GM21515 (cell line): ENCODE data around the gene YDJC.
A peak's percentile ranks its signal among the peaks of the same experiment; 100 is the strongest.
"Not testable (repeated sequence)": the region's sequence is repeated elsewhere in the genome, so short reads cannot be mapped to it uniquely, and the experiment has no call there.

Source experiments
- ATAC-seq: cut with Tn5 transposase; IDR thresholded peaks from one replicate; pipeline ENCODE4 v1.9.1; 2021; ENCODE audit not compliant: unreplicated experiment

The YDJC gene

DNA sequence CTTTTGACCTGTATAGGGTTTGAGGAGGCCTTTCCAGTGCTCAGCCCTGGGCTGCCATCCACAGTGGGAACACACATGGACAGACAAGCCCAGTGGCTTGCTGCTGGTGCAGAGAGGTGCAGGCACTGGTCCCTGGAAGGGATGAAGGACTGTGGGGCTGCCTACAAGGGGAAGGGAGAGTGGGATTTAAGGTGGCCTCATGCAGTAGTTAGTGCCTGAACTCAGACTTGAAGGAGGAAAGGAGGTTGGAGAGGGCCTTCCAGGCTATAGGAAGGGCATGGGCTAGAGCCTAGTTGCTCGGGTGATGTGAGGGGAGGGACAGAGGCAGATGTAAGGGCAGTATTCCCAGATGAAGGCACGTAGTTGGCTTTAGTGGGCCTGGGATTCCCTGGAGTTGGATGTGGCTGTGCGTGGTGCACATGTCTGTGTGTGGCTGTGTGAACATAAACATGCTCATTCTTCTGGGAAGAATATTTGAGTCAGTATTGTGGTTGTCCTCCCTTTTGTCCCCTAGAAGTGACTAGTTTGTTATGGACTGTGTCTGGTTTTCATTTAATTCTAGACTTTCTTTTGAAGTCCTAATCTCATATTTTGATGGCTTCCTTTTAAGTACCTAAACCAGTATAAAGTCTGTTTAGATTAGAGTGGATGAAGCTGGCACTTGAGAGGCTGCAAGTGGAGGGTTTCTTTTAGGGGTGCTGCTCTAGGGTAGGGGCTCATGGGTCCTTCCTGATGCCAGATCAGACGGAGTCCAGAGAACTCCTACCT is 18.4 kb downstream of the YDJC start:
- ATAC-seq, result no peak

DNA sequence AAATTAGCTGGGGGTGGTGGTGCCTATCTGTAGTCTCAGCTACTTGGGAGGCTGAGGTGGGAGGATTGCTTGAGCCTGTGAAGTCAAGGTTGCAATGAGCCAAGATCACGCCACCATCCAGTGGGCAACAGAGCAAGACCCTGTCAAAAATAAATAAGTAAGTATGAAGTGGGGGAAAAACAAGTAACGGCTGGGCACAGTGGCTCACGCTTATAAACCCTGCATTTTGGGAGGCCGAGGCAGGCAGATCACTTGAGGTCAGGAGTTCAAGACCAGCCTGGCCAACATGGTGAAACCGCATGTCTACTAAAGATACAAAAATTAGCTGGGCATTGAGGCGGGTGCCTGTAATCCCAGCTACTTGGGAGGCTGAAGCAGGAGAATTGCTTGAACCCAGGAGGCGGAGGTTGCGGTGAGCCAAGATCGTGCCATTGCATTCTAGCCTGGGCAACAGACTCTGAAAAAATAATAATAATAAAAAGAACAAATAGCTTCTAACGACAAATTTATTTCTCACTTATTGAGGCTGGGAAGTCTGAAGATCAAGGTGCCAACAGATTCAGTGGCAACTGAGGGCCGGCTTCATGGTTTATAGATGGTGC is 20.2 kb downstream of the YDJC start:
- not testable (repeated sequence) for ATAC-seq

DNA sequence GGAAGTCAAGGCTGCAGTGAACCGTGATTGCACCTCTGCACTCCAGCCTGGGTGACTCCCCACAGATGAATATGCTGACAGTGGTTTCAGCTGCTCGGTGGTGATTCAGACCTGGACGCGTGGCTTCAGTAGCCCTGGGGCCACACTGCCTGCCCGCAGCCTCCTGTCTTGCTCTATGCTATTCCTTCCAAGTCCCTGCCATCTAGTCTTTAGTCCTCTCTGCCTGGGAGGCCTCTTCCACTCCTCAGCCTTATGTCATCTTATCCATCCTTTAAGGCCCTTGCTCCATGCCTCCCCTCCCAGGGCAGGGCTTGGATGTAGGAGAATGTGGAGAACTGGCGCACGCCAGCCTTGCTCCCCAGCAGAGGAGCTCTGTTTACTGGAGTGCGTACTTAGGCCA is 23.0 kb downstream of the YDJC start:
- ATAC-seq, result no peak

DNA sequence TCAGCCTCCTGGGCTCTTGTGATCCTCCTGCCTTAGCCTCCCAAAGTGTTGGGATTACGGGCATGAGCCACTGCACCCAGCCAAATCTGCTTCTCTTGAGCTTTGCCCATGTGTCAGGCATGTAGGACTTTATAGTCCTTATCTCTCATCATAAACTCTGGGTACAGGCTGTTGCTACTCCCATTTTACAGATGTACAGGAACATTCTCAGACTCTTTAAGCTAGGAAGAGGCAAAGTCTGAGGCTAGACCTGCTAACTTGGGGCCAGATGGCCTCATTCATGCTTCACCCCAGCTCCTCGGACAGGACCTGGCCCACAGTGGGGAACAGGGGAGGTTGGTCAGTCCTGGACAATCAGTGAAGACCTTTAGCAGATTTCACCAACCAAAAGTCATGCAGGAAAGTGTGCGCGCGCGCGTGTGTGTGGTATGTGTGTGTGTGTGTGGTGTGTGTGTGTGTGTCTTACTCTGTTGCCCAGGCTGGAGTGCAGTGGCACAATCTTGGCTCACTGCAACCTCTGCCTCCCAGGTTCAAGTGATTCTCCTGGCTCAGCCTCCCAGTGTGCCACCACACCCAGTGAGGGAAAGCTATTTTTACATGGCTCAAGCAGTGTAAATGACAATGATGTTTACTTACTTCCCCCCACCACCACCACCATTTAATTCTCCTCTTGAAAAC is 23.8 kb downstream of the YDJC start:
- ATAC-seq, result no peak

DNA sequence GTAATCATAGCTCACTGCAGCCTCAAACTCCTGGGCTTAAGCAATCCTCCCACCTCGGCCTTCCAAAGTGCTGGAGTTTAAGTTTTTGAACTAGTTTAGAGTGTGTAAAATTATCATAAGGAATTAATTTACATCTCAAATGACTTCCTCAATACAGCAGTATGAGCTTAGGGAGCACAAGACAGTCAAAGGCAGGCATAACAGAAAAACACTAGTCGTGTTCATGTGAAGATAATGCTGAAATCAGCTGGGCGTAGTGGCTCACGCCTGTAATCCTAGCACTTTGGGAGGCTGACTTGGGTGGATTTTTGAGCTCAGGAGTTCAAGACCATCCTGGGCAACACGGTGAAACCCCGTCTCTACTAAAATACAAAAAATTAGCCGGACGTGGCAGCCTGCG is 25.8 kb downstream of the YDJC start:
- no peak for ATAC-seq

DNA sequence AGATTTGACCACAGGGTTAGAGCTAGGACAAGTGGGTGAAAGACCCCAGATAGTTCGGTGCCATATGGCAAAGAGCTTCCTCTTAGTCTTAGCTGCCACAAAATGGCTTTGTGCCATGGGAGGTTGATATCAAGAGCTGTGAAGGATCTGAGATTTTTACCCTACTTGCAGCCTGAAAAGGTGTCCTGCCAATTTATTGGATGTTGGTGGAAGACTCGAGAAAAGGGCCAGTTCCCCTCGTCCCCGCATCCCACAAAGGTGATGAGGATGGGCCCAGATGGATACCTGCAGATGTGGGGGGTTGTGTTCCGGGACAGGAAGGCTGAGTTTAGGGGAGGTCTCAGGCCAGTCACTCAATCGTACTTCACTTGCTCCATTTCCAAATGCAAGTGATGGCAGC is 27.2 kb downstream of the YDJC start:
- no peak for ATAC-seq

DNA sequence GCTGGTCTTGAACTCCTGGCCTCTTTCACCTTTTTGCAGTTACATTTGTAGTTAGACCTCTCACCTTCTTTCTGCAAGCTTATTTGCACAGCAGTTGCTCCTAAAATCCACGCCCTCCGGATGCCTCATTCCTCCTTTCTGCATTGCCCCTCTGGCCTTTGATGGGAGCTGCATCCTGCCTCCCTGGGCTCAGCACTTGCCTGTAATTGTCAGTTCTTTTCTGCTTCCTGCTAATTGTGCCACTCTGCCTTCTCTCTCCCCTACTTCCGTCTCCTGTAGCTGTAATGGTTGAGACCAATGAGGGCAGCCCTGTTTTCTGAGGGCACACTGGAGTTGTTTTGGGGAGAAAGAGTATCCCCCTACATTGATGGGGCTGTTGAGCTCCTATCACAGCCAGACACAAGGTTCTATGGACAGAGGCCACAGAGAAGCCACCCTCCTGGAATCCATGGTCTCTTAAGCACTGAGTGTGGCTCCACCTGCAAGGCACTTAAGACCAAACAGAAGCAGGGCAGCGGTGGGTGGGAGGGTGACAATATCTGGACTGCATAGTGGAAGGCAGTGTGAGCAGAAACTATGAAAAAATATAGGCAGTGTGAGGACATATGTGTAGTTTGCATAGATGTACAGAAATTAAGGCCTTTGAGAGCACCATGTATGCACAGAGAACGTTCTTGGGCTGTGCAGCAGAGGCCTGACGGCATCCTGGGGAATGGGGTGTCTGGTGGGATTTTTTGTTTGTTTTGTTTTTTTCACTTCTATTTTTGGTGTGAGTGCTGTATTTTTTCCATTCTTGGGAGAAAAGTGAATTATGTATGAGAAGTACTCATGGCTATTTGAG is 30.5 kb downstream of the YDJC start:
- no peak for ATAC-seq

DNA sequence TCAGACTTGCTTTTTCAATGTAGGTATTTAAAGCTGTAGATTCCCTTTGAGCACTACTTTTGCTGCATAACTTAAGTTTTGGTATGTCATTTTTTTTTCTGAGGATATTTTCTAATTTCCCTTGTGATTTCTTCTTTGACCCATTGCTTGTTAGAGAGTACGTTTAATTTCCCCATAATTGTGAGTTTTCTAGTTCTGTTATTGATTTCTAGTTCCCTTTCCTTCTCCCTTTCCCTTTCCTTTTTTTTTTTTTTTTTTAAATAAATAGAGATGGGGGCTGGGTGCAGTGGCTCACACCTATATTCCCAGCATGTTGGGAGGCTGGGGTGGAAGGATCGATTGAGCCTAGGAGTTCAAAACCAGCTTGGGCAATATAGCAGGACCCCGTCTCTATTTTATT is 31.5 kb downstream of the YDJC start:
- ATAC-seq, result no peak

DNA sequence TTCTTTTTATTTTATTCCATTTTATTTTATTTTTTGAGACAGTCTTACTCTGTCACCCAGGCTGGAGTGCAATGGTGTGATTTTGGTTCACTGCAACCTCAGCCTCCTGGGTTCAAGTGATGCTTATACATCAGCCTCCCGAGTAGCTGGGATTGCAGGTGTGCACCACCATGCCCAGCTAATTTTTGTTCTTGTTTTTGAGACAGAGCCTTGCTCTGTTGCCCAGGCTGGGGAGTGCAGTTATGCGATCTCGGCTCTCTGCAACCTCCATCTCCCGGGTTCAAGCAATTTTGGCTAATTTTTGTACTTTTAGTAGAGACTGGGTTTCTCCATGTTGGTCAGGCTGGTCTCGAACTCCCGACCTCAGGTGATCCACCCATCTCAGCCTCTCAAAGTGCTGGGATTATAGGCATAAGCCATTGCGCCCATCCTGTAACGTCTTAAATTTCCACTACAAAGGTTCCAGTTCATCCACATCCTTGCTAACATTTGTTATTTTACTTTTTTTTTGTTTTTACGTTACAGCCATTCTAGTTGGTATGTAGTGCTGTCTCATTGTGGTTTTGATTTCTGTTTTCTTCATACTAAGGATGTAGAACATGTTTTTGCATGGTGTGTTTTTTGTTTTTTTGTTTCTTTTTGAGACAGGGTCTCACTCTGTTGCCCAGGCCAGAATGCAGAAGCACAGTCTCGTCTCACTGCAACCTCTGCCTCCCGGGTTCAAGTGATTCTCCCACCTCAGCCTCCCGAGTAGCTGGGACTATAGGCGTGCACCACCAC is 33.3 kb downstream of the YDJC start:
- ATAC-seq, result not testable (repeated sequence)

DNA sequence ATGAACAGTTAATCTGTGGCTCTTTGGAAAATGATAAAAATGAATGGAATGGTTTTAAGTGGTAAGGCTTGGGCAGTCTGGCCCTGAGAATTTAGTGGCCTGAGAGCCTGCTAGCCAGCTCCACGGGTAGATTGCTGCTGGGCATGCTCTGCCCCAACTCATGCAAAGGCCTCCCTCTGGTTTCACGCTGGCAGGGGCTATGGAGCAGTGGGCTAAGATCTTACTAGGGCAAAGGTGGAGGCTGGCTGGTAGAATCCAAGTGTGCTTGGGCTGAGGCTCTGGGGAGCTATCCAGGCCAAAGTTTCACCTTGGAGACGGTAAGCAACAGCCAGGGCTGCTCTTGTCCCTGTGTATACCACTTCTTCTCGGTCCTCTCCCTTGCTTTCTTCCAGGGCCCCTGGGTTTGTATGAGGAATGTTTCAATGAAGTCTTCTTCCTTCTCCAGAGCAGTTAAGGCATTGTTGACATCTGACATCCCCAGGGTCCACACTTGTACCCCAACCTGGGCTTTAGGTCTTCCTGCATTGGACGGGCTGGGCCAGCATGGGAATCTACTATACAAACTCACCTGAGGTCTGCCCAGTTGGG is 34.9 kb downstream of the YDJC start:
- ATAC-seq, result no peak

DNA sequence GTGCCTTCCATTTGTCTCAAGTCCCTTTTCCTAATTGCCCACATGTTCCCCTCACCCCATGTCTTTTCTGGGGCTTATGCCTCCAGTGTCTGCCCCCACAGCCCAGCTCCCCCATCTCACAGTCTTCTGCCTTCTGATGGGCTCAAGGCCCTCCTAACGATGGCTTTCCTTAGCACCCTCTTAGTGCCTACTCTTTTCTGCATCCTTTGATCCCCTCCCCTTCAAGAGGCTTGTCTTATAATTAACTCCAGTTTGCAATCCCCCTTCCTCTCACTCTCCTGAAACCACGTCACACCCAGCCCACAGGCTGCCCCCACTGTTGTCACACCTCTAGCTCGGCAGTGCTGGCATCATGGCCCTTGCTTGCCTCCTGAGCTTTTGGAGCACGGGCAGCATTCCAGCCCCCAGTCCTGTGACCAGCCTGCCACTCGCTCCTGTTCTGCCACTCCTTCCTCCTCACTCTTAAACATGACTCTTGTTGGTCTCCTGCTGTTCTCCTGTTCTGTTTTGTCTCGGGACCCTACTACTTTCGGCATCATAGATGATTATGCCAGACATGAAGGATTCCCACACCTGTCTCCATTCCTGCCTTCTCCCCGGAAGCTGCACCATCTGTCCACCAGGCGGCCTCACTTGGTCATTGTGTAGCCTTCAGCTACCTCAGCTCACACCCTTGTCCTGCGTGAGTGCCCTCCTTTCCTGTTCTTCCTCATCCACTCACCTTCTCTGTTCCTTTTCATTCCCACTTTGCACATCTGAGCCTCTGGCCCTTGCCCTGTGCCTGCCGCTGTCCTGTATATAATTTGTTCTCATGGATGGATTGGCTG is 36.2 kb downstream of the YDJC start:
- ATAC-seq, result no peak

DNA sequence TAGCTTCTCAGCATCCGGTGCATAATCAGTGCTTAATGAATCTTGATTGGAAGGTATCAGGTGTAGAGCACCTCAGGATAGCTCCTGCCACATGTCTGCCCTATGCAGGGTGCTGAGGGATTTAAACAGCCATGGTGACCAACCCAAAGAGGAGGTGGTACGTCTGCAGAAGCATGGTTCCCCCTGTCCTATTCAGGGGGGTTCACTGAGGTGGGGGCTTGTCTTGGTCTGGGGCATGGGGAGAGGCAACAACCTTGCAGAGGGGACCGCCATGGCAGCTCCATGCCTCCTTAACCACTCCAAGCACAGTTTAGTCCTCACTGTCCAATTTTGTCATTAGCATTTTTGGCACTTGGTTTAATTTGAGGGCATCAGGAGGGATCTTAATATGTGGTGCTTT is 37.4 kb downstream of the YDJC start:
- no peak for ATAC-seq

DNA sequence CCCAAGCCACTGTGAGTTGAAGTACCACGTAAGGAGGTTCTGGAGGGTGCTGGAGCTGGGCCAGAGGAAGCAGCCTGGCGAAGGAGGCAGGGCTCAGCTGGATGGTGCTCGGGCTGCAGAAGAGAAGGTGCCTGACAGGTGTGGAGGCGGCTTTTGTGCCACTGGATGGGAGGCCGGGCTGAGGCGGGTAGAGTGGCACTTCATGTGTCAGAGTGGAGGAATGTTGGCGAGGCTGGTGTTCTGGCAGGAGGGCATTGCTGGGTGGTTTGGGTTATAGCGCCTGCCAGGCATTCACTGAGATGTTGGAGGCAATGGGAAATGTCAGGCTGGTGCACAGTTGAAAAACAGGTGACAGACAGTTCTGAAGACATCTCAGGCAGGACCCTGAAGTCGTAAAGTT is 38.1 kb downstream of the YDJC start:
- no peak for ATAC-seq

DNA sequence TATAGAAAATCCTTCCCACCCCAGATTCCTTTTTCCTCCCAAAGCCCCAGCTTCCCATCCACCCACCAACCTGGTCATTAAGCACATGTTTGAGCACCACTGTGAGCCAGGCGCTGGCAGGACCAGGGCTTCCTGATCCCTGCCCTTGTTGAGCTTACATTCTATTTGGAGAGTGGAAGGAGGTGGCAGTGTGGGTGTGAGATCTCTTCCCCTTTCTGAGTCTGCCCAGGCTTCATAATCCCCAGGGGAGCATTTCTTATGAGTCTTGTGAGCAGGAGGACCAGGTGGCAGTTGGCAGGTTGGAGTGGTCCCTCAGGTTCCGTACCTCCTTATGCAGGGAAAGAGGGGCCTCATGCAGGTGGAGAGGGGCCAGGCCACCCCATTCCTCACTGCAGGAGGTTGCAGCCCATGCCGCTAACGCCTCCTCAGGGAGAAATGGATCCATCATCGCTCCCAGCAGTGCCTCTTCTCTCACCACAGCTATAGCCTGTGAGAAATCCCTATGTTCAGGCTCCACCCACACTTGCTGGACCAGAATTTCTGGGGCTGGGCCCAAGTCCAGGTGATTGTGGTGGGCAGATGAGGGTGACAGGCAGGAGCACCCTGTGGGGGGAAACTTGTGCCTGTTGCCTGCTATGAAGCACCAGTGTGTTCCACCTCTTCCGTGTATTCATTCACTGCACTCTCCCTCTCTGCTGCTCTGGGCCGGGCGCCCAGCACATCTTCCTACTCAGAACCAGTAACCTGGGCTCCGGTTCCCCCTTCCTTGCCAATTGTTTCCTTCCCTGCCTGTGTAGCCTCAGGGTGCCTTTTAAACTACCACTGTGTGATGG is 38.8 kb downstream of the YDJC start:
- no peak for ATAC-seq

DNA sequence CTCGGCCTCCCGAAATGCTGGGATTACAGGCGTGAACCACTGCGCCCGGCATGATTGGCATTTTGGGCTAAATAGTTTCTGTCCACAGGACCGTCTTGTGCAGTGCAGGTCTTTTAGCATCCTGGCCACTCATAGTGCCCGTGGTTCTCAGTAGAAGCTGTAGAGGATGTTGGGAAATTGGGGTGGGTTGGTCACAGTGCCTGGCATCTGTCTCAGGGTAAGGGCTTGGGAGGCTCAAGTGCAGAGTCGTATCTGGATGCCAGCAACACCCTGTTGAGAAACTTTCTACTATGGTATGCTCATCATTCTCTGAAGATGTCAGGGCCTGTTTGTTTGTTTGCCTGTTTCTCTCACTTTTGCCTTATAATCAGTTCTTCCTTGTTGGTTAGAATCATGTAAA is 40.4 kb downstream of the YDJC start:
- no peak for ATAC-seq

DNA sequence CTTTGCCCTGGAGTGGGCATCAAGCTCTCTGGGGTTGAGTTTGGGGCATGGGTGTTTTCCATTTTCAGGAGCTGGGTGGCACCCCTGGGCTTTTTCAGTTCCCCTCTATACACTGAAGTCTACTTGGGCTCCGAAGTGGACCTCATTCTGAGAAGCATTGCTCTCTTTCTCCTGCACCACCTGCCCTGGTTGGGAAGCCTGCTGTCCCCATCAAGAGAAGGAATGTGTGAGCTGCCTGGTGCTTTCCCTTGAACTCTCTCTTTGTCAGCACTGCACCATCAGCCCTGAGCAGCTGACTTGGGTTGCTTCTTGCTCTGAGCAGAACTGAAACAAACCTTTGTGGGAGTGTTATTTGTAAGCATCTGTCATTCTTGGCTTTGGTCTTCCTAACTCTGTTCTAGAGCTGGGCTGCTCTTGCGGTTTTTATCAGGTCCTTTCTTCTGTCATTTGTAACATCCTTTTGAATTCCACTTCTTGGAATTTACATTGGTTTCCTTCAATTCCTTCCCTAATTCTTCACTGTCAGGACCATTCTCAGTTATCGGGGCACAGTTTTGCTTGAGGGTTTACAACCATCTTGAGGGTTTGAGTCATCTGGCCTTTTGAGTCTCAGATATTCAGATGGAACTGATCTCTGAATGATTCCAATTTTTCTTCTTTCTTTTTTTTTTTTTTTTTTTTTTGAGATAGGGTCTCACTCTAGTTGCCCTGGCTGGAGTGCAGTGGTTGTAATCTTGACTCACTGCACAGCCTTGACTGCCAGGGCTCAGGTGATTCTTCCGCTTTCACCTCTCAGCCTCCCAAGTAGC is 41.8 kb downstream of the YDJC start:
- peak; percentile 70 for ATAC-seq

DNA sequence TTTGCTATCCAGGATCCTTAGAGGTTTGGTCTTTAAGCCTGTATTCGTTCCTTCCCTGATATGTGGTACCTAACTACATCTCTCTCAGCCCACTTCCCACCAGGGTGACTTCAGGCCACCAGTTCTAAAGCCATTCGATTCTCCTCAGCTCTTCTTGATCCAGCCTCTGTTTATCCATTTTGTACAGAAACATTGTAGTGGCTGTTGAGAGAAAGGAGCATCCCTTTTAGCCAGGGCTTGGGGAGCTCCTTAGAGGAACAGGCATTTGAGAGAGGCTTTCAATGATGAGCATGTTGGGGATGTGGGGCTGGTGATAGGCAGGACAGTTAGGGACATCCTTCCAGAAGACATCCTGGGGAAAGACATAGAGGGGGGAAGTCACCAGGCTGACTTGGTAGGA is 44.4 kb downstream of the YDJC start:
- ATAC-seq, result no peak
